HG02885 (cell line): ENCODE data around the gene SLC25A1.

Experiments used
- ATAC-seq: cut with Tn5 transposase; IDR thresholded peaks from one replicate; pipeline ENCODE4 v1.9.1; 2021; ENCODE audit warnings: mild to moderate bottlenecking; ENCODE audit not compliant: unreplicated experiment, poor library complexity

The SLC25A1 gene

GRCh38 chr22:19182472-19183157, 4.1 kb upstream of the SLC25A1 start:
- ATAC-seq, result no peak

GRCh38 chr22:19181786-19182471, 3.4 kb upstream of the SLC25A1 start:
- no peak for ATAC-seq

- no peak for ATAC-seq
These were observed 2.3 kb upstream of the SLC25A1 start for GRCh38 chr22:19180740-19181410.

GRCh38 chr22:19180234-19180633, 1.7 kb upstream of the SLC25A1 start:
- ATAC-seq, result no peak

- peak; percentile 45 for ATAC-seq
These were observed 1.0 kb upstream of the SLC25A1 start for GRCh38 chr22:19179497-19180048.

- peak; percentile 47 for ATAC-seq
These were observed 375 bp downstream of the SLC25A1 start for GRCh38 chr22:19178065-19178656.

- no peak for ATAC-seq
These were observed 1.1 kb downstream of the SLC25A1 start for GRCh38 chr22:19177164-19178064.

GRCh38 chr22:19176732-19177131, 1.8 kb downstream of the SLC25A1 start:
- no peak for ATAC-seq

- ATAC-seq, result no peak
These were observed 2.3 kb downstream of the SLC25A1 start for GRCh38 chr22:19176175-19176643.

- no peak for ATAC-seq
These were observed 2.8 kb downstream of the SLC25A1 start for GRCh38 chr22:19175602-19176174.

GRCh38 chr22:19175026-19175601, 3.4 kb downstream of the SLC25A1 start:
- no peak for ATAC-seq

GRCh38 chr22:19174106-19175025, 4.2 kb downstream of the SLC25A1 start:
- ATAC-seq, result no peak

- ATAC-seq, result no peak
These were observed 5.2 kb downstream of the SLC25A1 start for GRCh38 chr22:19173047-19174035.

GRCh38 chr22:19172213-19173046, 6.1 kb downstream of the SLC25A1 start:
- ATAC-seq, result no peak

- no peak for ATAC-seq
These were observed 8.6 kb downstream of the SLC25A1 start for GRCh38 chr22:19169947-19170318.
